SU-DHL-6 (cell line): ENCODE measurements around the gene GALNT17.

Experiments used
- EZH2phosphoT487 ChIP-seq: fragments of 200-600 bp; sonication (generic), shearing (Covaris generic); conservative IDR thresholded peaks from 2 replicates; pipeline ENCODE4 v1.6.1; 2018; ENCODE audit warnings: mild to moderate bottlenecking, antibody characterized with exemption, low read length, moderate library complexity, mixed read lengths
- TF ChIP-seq, protein P1 (sequence below): fragments of 200-600 bp; sonication (generic); IDR thresholded peaks from one replicate; pipeline ENCODE4 v1.5.1; 2017; ENCODE audit warnings: antibody characterized with exemption, mild to moderate bottlenecking, low read length, moderate library complexity; ENCODE audit not compliant: insufficient read depth, poor library complexity, severe bottlenecking

DNA sequence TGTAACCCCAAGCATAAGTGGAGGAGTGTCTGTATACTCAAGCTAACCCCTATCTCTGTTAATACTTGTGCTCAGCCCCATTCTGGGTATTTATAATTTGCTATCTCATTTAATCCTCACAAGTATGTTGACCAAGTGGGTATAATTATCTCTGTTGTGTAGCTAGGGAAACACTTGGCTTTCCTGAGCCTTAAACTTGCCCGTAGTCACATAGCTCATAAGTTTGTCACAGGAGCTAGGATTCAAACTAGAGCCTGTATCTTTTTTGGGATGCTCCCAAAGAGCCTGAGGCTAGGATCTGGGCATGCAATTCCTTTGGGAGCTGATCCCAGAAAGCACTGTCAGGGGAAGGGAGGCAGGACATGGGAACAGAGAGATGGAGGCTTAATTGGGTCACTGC, 377.4 kb downstream of the GALNT17 start:
- TF ChIP-seq, protein P1, sequence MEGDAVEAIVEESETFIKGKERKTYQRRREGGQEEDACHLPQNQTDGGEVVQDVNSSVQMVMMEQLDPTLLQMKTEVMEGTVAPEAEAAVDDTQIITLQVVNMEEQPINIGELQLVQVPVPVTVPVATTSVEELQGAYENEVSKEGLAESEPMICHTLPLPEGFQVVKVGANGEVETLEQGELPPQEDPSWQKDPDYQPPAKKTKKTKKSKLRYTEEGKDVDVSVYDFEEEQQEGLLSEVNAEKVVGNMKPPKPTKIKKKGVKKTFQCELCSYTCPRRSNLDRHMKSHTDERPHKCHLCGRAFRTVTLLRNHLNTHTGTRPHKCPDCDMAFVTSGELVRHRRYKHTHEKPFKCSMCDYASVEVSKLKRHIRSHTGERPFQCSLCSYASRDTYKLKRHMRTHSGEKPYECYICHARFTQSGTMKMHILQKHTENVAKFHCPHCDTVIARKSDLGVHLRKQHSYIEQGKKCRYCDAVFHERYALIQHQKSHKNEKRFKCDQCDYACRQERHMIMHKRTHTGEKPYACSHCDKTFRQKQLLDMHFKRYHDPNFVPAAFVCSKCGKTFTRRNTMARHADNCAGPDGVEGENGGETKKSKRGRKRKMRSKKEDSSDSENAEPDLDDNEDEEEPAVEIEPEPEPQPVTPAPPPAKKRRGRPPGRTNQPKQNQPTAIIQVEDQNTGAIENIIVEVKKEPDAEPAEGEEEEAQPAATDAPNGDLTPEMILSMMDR = no peak
- TF ChIP-seq EZH2phosphoT487 = no peak
